NCI-H345 (cell line): ENCODE results near the gene PREX1.

Experiments
- DNase-seq: peaks from one replicate; lab custom pipeline; 2025; lab: John Stamatoyannopoulos, UW

PREX1 gene

GRCh38 chr20:48702455-48702913 is 125.3 kb downstream of the PREX1 start:
- DNase-seq = no peak

- DNase-seq = no peak
Observed at GRCh38 chr20:48701702-48702101, 126.1 kb downstream of the PREX1 start.

GRCh38 chr20:48698507-48699267 is 129.1 kb downstream of the PREX1 start:
- DNase-seq = no peak

- DNase-seq = peak; percentile 93
Observed at GRCh38 chr20:48697845-48698491, 129.8 kb downstream of the PREX1 start.

- DNase-seq = no peak
Observed at GRCh38 chr20:48696671-48697070, 131.1 kb downstream of the PREX1 start.

GRCh38 chr20:48695738-48696137 is 132.1 kb downstream of the PREX1 start:
- no peak for DNase-seq

GRCh38 chr20:48695255-48695654 is 132.5 kb downstream of the PREX1 start:
- no peak for DNase-seq

GRCh38 chr20:48694381-48694865 is 133.4 kb downstream of the PREX1 start:
- DNase-seq = no peak

- peak; percentile 59 for DNase-seq
Observed at GRCh38 chr20:48691523-48691922, 136.3 kb downstream of the PREX1 start.

GRCh38 chr20:48690888-48691287 is 136.9 kb downstream of the PREX1 start:
- no peak for DNase-seq

GRCh38 chr20:48689874-48690571 is 137.8 kb downstream of the PREX1 start:
- no peak for DNase-seq

GRCh38 chr20:48689388-48689787 is 138.4 kb downstream of the PREX1 start:
- DNase-seq = no peak

- no peak for DNase-seq
Observed at GRCh38 chr20:48688579-48688978, 139.2 kb downstream of the PREX1 start.

- DNase-seq = no peak
Observed at GRCh38 chr20:48687117-48687800, 140.5 kb downstream of the PREX1 start.

GRCh38 chr20:48686238-48687116 is 141.3 kb downstream of the PREX1 start:
- no peak for DNase-seq

GRCh38 chr20:48685300-48685699 is 142.5 kb downstream of the PREX1 start:
- no peak for DNase-seq

- no peak for DNase-seq
Observed at GRCh38 chr20:48684501-48685041, 143.2 kb downstream of the PREX1 start.

- DNase-seq = no peak
Observed at GRCh38 chr20:48683467-48684175, 144.2 kb downstream of the PREX1 start.

- DNase-seq = peak; percentile 99
Observed at GRCh38 chr20:48682529-48683363, 145.1 kb downstream of the PREX1 start.
